Endothelial cell of umbilical vein (primary cell): ENCODE data around the gene CFAP141. TPM values are rescaled to one million over a fixed set of nuclear protein-coding genes. Genes with fewer than 3 reads are reported as not detected.
"Not testable (repeated sequence)": the region's sequence is repeated elsewhere in the genome, so short reads cannot be mapped to it uniquely, and the experiment has no call there.

Experiments used
- BruUV-seq: library from RNA; stranded (reverse); fragments of 400-500 nt; replicated peaks from 2 replicates; lab custom pipeline; 2021; lab: Mats Ljungman, UMichigan
- CTCF ChIA-PET: fragments of 300-600, 350-600 bp; sonication (Branson Sonifier 250); formaldehyde crosslinking; loops from one replicate; lab custom pipeline; 2021; ENCODE audit warnings: antibody characterized with exemption, inconsistent platforms; lab: Charles Lee
- POLR2A ChIA-PET: fragments of 300-600, 350-600 bp; sonication (Branson Sonifier 250); formaldehyde crosslinking; loops from one replicate; lab custom pipeline; 2021; ENCODE audit warnings: antibody characterized with exemption, inconsistent platforms; lab: Charles Lee
- DNase-seq: peaks from one replicate; pipeline ENCODE4 v3.0.0-alpha.2; 2011; ENCODE audit warnings: low read depth, low spot score
- FAIRE-seq: peaks from 2 replicates; lab custom pipeline; 2011; peaks lifted over from hg19 to GRCh38; lab: Jason Lieb, UNC
- H2AFZ ChIP-seq: 2 replicates; pipeline ENCODE4 v1.6.0; 2012; ENCODE audit warnings: low read depth, low read length, control low read depth, inconsistent platforms
- H3K27ac ChIP-seq: 2 replicates; pipeline ENCODE4 v1.5.1; 2011; ENCODE audit warnings: low read depth, mild to moderate bottlenecking, control low read depth, low read length, moderate library complexity; ENCODE audit not compliant: insufficient read depth
- H3K27me3 ChIP-seq, 2 experiments: 2 replicates each; pipeline versions ENCODE4 v1.6.0 to v1.6.1; 2011; ENCODE audit warnings: low read length in 2 of 2, mixed read lengths in 1 of 2; ENCODE audit not compliant: control insufficient read depth in 2 of 2, insufficient read depth in 2 of 2
- H3K36me3 ChIP-seq, 2 experiments: 2 replicates in 1 of 2; 3 replicates in 1 of 2; pipeline ENCODE4 v1.5.1; 2011; ENCODE audit warnings: low read length in 2 of 2, mild to moderate bottlenecking in 1 of 2, moderate library complexity in 1 of 2; ENCODE audit not compliant: control insufficient read depth in 2 of 2, insufficient read depth in 2 of 2; ENCODE audit errors: extremely low read depth in 1 of 2
- H3K4me1 ChIP-seq: 3 replicates; pipeline ENCODE4 v1.5.1; 2011; ENCODE audit warnings: mild to moderate bottlenecking, low read length; ENCODE audit not compliant: control insufficient read depth, insufficient read depth; ENCODE audit errors: extremely low read depth
- H3K4me2 ChIP-seq: 2 replicates; pipeline ENCODE4 v1.6.1; 2011; ENCODE audit warnings: low read length, control low read depth, mixed read lengths; ENCODE audit not compliant: insufficient read depth
- H3K4me3 ChIP-seq, 3 experiments: fragments of 200-600 bp in 1 of 3; sonication (generic), shearing (Covaris generic) in 1 of 3; replicated peaks in 1 of 3; 2 replicates each; pipeline ENCODE4 v1.5.1; 2011 to 2016; ENCODE audit warnings: control low read depth in 3 of 3, low read length in 3 of 3, mild to moderate bottlenecking in 2 of 3, inconsistent platforms in 1 of 3, low read depth in 1 of 3, moderate library complexity in 1 of 3; ENCODE audit not compliant: insufficient read depth in 1 of 3
- H3K79me2 ChIP-seq: 2 replicates; pipeline ENCODE4 v1.6.0; 2012; ENCODE audit warnings: low read length, inconsistent platforms; ENCODE audit not compliant: control insufficient read depth, insufficient read depth
- H3K9ac ChIP-seq: replicated peaks from 2 replicates; pipeline ENCODE3; 2011; ENCODE audit warnings: low read length, control low read depth; ENCODE audit not compliant: insufficient read depth; ENCODE audit errors: extremely low read depth
- H3K9me1 ChIP-seq: replicated peaks from 3 replicates; pipeline ENCODE4 v1.6.0; 2011; ENCODE audit warnings: mild to moderate bottlenecking, low read length; ENCODE audit not compliant: control insufficient read depth, insufficient read depth; ENCODE audit errors: extremely low read depth
- H3K9me3 ChIP-seq: replicated peaks from 2 replicates; pipeline ENCODE4 v1.5.1; 2012; ENCODE audit warnings: low read length, inconsistent platforms; ENCODE audit not compliant: control insufficient read depth, insufficient read depth
- H4K20me1 ChIP-seq: replicated peaks from 2 replicates; pipeline ENCODE3; 2011; ENCODE audit warnings: mild to moderate bottlenecking, low read length; ENCODE audit not compliant: control insufficient read depth, insufficient read depth; ENCODE audit errors: extremely low read depth
- CTCF ChIP-seq, 2 donors: IDR thresholded peaks; 1 replicate in 1 of 2; 2 replicates in 1 of 2; pipeline ENCODE4 v1.5.1; 2011; ENCODE audit warnings: low read length in 2 of 2, mild to moderate bottlenecking in 2 of 2, moderate library complexity in 2 of 2, control low read depth in 1 of 2, inconsistent platforms in 1 of 2, low read depth in 1 of 2; ENCODE audit not compliant: insufficient read depth in 1 of 2; ENCODE audit errors: extremely low read depth in 1 of 2
- EZH2 ChIP-seq: IDR thresholded peaks from 2 replicates; pipeline ENCODE4 v1.6.1; 2012; ENCODE audit warnings: borderline replicate concordance, low read depth, mild to moderate bottlenecking, moderate library complexity, low read length, inconsistent platforms; ENCODE audit not compliant: severe bottlenecking
- FOS ChIP-seq: IDR thresholded peaks from 2 replicates; pipeline ENCODE4 v1.6.1; 2011; ENCODE audit warnings: mild to moderate bottlenecking, low read length, moderate library complexity, borderline replicate concordance; ENCODE audit not compliant: insufficient read depth
- GATA2 ChIP-seq: IDR thresholded peaks from 2 replicates; pipeline ENCODE4 v1.7.0; 2011; ENCODE audit warnings: low read depth, mild to moderate bottlenecking, moderate library complexity, mixed read lengths, low read length; ENCODE audit not compliant: insufficient read length, insufficient read depth
- JUN ChIP-seq: IDR thresholded peaks from 2 replicates; pipeline ENCODE4 v1.6.1; 2011; ENCODE audit warnings: borderline replicate concordance, low read depth; ENCODE audit not compliant: insufficient read length, insufficient read depth
- MYC ChIP-seq: IDR thresholded peaks from one replicate; pipeline ENCODE4 v1.6.1; 2011; ENCODE audit warnings: mild to moderate bottlenecking, low read depth, low read length
- POLR2A ChIP-seq: IDR thresholded peaks from 2 replicates; pipeline ENCODE4 v1.6.1; 2012; ENCODE audit warnings: low read depth, mild to moderate bottlenecking, control low read depth, low read length
- POLR2AphosphoS5 ChIP-seq: IDR thresholded peaks from 2 replicates; pipeline ENCODE4 v1.6.1; 2012; ENCODE audit warnings: low read depth, mild to moderate bottlenecking, control low read depth, low read length, moderate library complexity; ENCODE audit not compliant: insufficient read depth
- dilution Hi-C: fragments of 300-500 bp; cut with MboI; formaldehyde crosslinking; loops from one replicate; pipeline ENCODE4 v1.15.0; 2019; ENCODE audit warnings: low sequenced_read_pairs; ENCODE audit not compliant: extremely low pct_ligation_motif_present
- intact Hi-C: fragments of 100-400 bp; cut with micrococcal nuclease; formaldehyde crosslinking; loops from one replicate; pipeline ENCODE4 v1.10.0; 2022
- polyA plus RNA-seq, 4 experiments: library from polyadenylated mRNA; depleted of rRNA in 3 of 4; stranded (reverse) in 3 of 4; unstranded in 1 of 4; fragments of >200 nt; gene quantifications; 2 replicates each; pipeline versions ENCODE4 v1.2.1 to v1.2.3, GENCODE V29; 2011 to 2012; ENCODE audit warnings: missing spikeins in 1 of 4
- total RNA-seq: library from RNA; stranded (reverse); gene quantifications from 2 replicates; pipeline ENCODE4 v1.2.3, GENCODE V29; 2021
- TF ChIP-seq, protein P1 (sequence below): IDR thresholded peaks from 2 replicates; pipeline ENCODE4 v1.6.1; 2011; ENCODE audit not compliant: insufficient read depth, insufficient read length

CFAP141 gene
- total and polyA plus RNA-seq, 2 donors (not counting 3 experiments of a cell fraction or from before 2014, with no cell fraction given) = not detected

- no peak for FAIRE-seq
- no peak overlapping the region for H3K9ac ChIP-seq
- no peak overlapping the region for H2AFZ ChIP-seq
- ChIA-PET CTCF (interaction anchor here (0.9 to 2.4 kb wide), 2 partner anchors 8 to 12 kb away, joined by 4 to 13 read pairs; no protein-coding TSS in a partner anchor), POLR2A (no interaction called here)
- H3K79me2 ChIP-seq = no peaks in the 10 kb centered on the region
- H3K27ac ChIP-seq = no peak overlapping the region
- BruUV-seq = no TSS peak
- H3K36me3 ChIP-seq = peaks cover 15 to 28% of the 10 kb centered on the region in 2 experiments
- H4K20me1 ChIP-seq = no peaks in the 10 kb centered on the region
- no peak for TF ChIP-seq GATA2
- TF ChIP-seq JUN = no peak
- TF ChIP-seq EZH2 = no peak
- TF ChIP-seq FOS = no peak
- TF ChIP-seq, protein P1, sequence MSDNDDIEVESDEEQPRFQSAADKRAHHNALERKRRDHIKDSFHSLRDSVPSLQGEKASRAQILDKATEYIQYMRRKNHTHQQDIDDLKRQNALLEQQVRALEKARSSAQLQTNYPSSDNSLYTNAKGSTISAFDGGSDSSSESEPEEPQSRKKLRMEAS = no peak
- no peak for TF ChIP-seq POLR2AphosphoS5
- no peak for TF ChIP-seq MYC
- TF ChIP-seq CTCF (IDR thresholded peaks at IDR 0.05; ENCODE audit: extremely low read depth in 1 of 2, insufficient read depth in 1 of 2, low read depth in 1 of 2, low read length in 2 of 2) = no peak
- no peak for TF ChIP-seq POLR2A
- no peaks in the 10 kb centered on the region for H3K4me1 ChIP-seq
- H3K4me3 ChIP-seq = no peak overlapping the region
- intact Hi-C loops (no loop called here), dilution Hi-C loops (no loop called here)
- no peak overlapping the region for H3K4me2 ChIP-seq
- H3K27me3 ChIP-seq = no peaks in the 10 kb centered on the region
- no peaks in the 10 kb centered on the region for H3K9me3 ChIP-seq
- DNase-seq = no peak
- no peaks in the 10 kb centered on the region for H3K9me1 ChIP-seq
These were observed 1.1 kb upstream of the CFAP141 start for GRCh38 chr1:154207262-154207661.

DNA sequence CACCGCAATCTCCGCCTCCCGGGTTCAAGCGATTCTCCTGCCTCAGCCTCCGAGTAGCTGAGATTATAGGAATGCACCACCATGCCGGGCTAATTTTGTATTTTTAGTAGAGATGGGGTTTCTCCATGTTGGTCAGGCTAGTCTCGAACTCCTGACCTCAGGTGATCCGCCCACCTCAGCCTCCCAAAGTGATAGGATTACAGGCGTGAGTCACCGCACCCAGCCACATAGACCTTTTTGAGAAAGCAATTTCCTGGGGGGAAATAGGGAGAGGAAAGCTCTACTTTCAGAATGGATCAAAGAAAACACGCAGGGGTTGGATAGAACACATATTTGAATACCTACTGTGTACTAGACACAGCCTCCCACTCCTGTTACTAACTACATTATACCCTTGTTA, 355 bp downstream of the CFAP141 start:
- H3K4me3 ChIP-seq, POLR2A ChIA-PET, H2AFZ ChIP-seq, H4K20me1 ChIP-seq, BruUV-seq, H3K9me1 ChIP-seq, FAIRE-seq, H3K9me3 ChIP-seq, H3K4me1 ChIP-seq, intact Hi-C loops, H3K79me2 ChIP-seq, dilution Hi-C loops, H3K27me3 ChIP-seq, CTCF ChIA-PET, DNase-seq, H3K4me2 ChIP-seq, H3K9ac ChIP-seq, H3K27ac ChIP-seq: not testable (repeated sequence)
- H3K36me3 ChIP-seq = peaks cover 13 to 24% of the 10 kb centered on the region in 2 experiments
